ENCODE results near the gene PDE6H. TPM values are rescaled to one million over a fixed set of nuclear protein-coding genes. Genes with fewer than 3 reads are reported as not detected.

PDE6H gene
- total RNA-seq, 1 experiment from 2014 or later: not detected

- no peak for DNase-seq (ENCODE audit: low spot score)
Observed at GRCh38 chr12:14999695-15000365, 27.0 kb downstream of the PDE6H start.

DNA sequence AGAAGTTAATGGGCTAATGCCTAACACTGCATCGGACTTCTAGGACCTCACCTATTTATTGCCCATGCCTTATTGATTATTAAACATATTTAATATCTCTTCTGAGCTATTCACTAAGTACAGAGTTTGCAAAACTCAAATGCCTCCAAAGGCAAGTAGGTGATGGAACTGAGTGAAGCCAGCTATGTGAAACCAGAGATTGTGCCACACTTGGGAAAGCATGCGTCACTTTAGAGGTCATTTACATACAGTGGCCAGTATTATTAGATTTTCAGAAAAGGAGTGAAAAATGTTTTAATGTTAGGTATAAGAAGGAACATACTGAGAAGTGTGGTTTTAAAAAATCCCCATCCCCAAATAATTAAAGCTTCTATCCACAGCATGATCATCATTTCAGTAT is 27.7 kb downstream of the PDE6H start:
- no peak for DNase-seq (ENCODE audit: low spot score)

GRCh38 chr12:15001733-15002382 is 29.0 kb downstream of the PDE6H start:
- DNase-seq (ENCODE audit: low spot score): no peak

DNA sequence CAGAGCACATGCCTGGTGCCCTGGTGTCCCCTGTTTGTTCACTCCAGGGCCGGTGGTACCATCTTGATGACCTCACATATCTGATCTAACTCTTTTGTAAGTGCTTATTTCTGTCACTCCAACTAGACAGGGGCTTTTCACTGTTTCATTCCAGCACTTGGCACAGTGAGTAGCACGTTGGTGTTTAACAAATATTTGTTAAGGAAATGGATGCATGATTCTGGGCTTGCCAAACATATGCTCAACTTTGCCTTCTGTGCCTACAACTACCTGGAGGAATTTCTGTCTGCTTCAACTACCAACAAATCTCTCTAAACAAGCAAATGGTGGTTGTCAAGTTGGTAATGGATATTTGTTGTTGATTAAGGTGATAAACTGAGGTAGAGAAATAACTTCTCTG is 31.6 kb downstream of the PDE6H start:
- DNase-seq (ENCODE audit: low spot score): no peak

GRCh38 chr12:15005064-15005463 is 32.2 kb downstream of the PDE6H start:
- no peak for DNase-seq (ENCODE audit: low spot score)

DNA sequence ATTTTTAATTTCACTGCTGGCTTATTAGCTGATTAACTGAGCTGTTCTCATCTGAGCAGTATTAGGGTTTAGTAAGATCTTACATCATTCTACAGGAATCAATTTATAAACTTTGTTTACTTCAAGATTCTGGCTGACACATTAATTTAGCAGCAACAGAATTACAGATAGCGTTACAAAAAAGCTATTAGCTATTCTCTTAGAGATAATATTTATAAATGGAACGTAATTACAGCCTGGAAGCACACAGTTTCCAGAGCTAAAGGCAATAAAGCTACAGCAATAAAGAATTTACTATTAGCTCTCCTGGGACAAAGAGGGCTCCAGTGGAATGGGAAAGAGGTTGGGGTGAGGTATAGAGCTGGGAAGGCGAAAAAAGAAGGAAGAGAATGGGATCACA is 34.7 kb downstream of the PDE6H start:
- DNase-seq (ENCODE audit: low spot score): no peak

DNA sequence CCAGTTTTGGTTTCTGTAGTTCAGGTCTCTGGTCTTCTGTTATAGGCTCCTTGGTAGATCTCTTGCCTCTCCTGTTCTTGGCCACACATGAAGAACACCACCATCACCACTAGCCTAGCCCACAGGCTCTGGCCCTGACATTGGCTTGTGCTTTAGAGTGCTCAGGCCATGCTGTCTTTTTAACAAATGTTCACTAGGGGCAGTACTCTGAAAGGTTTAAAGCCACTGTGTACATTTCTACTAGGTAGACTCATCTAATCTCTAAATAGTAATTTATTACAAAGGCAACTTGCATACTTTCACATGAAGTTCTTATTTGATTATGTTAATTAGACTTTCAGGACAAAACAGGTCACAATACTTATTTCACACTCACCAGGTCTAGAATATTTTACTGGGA is 38.3 kb downstream of the PDE6H start:
- DNase-seq (ENCODE audit: low spot score): peak; percentile 52

- DNase-seq (ENCODE audit: low spot score): no peak
Observed at GRCh38 chr12:15013634-15014179, 40.9 kb downstream of the PDE6H start.

DNA sequence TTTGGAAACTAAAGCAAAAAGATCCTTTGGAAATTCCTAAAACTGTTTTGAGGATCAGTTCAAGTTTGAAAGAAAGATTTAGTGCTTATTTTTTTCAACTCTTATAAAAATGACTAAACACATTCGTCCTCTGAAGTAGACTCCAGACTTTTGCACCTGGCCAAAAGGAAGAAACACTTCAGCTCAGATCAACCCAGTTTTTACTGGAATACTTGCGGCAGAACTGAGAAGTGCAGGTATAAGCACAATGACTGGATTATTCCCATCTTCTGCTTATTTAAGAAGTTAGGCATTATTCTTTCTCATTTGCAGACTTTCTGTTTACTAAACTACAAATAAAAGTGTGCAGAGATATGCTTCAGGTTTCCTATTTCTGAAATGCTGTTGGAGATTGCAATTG is 41.9 kb downstream of the PDE6H start:
- DNase-seq (ENCODE audit: low spot score): no peak

GRCh38 chr12:15015121-15015520 is 42.3 kb downstream of the PDE6H start:
- no peak for DNase-seq (ENCODE audit: low spot score)

DNA sequence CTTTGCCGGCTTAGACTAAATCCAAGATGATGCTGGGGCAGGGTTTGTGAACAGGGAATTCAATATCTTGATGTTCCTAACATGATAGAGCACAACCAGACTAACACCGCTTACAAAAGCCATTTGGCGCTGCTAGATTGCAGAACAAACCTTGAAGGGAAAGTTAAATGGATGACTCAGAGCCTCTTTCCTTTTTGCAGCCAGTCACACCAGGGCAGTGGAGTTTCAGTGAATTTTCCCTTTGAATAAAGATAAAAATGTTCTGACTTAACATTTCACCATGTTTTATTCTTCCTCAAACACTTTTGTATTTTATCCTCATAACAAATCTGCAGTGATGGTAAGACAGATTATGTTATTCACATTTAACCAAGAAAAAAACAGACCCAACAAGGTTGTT is 47.3 kb downstream of the PDE6H start:
- DNase-seq (ENCODE audit: low spot score): no peak

Other genes starting within 250 kb of the PDE6H start
- 18.0 and 28.8 TPM in 2 replicates for gene WBP11, start 169.6 kb upstream of the PDE6H start, total RNA-seq (2014; rRNA removed; shearing (Covaris generic))
- gene C12orf60, start 169.4 kb upstream of the PDE6H start, total RNA-seq (2014; rRNA removed; shearing (Covaris generic)): 0.89 and 0.99 TPM in 2 replicates
- not detected in 2 replicates for gene SMCO3, start 158.9 kb upstream of the PDE6H start, total RNA-seq (2014; rRNA removed; shearing (Covaris generic))
- not detected in 2 replicates for gene ART4, start 129.5 kb upstream of the PDE6H start, total RNA-seq (2014; rRNA removed; shearing (Covaris generic))
- 0.21 and 0.64 TPM in 2 replicates for gene MGP, start 87.2 kb upstream of the PDE6H start, total RNA-seq (2014; rRNA removed; shearing (Covaris generic))
- gene ERP27, start 34.5 kb upstream of the PDE6H start, total RNA-seq (2014; rRNA removed; shearing (Covaris generic)): 0.28 and 0.37 TPM in 2 replicates
- 42.2 and 46.1 TPM in 2 replicates for gene ARHGDIB, start 11.4 kb upstream of the PDE6H start, total RNA-seq (2014; rRNA removed; shearing (Covaris generic))
- gene RERG, start 248.4 kb downstream of the PDE6H start, total RNA-seq (2014; rRNA removed; shearing (Covaris generic)): not detected in 2 replicates

All from HT-29 (cell line).